Measurements from ENCODE around the gene EGF. TPM values are rescaled to one million over a fixed set of nuclear protein-coding genes. Genes with fewer than 3 reads are reported as not detected.

The EGF gene
- total RNA-seq, 3 donors from 2014 or later = 1.6 to 2.6 (median 2.5) TPM

- H3K9me3 ChIP-seq = no peaks in the 10 kb centered on the region
- intact Hi-C loops (cut with DNase I, micrococcal nuclease) = no loop called here
- no peaks in the 10 kb centered on the region for H3K4me1 ChIP-seq (ENCODE audit: low read depth)
- no peak for DNase-seq
- no peak for TF ChIP-seq CTCF (IDR thresholded peaks at IDR 0.05)
- H3K4me3 ChIP-seq = no peak overlapping the region
- H3K36me3 ChIP-seq (ENCODE audit: low read depth) = no peaks in the 10 kb centered on the region
- no peak for ATAC-seq
These were observed 129.1 kb downstream of the EGF start for GRCh38 chr4:110041735-110042134.

- H3K4me1 ChIP-seq (ENCODE audit: low read depth) = no peaks in the 10 kb centered on the region
- H3K36me3 ChIP-seq (ENCODE audit: low read depth) = no peaks in the 10 kb centered on the region
- TF ChIP-seq CTCF (IDR thresholded peaks at IDR 0.05) = no peak
- intact Hi-C loops (cut with DNase I, micrococcal nuclease) = no loop called here
- DNase-seq (no peak), ATAC-seq (no peak)
- H3K9me3 ChIP-seq = no peaks in the 10 kb centered on the region
- no peak overlapping the region for H3K4me3 ChIP-seq
These were observed 130.1 kb downstream of the EGF start for GRCh38 chr4:110042545-110043517.

- DNase-seq = no peak
- intact Hi-C loops (cut with DNase I, micrococcal nuclease) = no loop called here
- ATAC-seq = no peak
- TF ChIP-seq CTCF (IDR thresholded peaks at IDR 0.05) = no peak
- Histone ChIP-seq H3K4me1 (ENCODE audit: low read depth) (no peaks in the 10 kb centered on the region), H3K36me3 (ENCODE audit: low read depth) (no peaks in the 10 kb centered on the region), H3K9me3 (no peaks in the 10 kb centered on the region), H3K4me3 (no peak overlapping the region)
These were observed 133.9 kb downstream of the EGF start for GRCh38 chr4:110046588-110047049.

GRCh38 chr4:110049951-110050925 lies 137.6 kb downstream of the EGF start:
- peak; percentile 44 for TF ChIP-seq CTCF (IDR thresholded peaks at IDR 0.05)

GRCh38 chr4:110055158-110055768 lies 142.6 kb downstream of the EGF start:
- H3K4me1 ChIP-seq (ENCODE audit: low read depth) = peaks cover 23% of the 10 kb centered on the region
- no peak for DNase-seq

More at GRCh38 chr4:110049951-110050925, 137.6 kb downstream of the EGF start:
- H3K36me3 ChIP-seq (ENCODE audit: low read depth) = no peaks in the 10 kb centered on the region
- ATAC-seq (peak; percentile 61), DNase-seq (peak in 1 of 3 donors; percentile 72)
- peaks cover 1% of the 10 kb centered on the region for H3K4me1 ChIP-seq (ENCODE audit: low read depth)
- intact Hi-C loops (cut with DNase I, micrococcal nuclease) = loop anchor here (10.0 kb wide), 2 partner anchors 155 to 165 kb away; no protein-coding TSS in a partner anchor
- no peaks in the 10 kb centered on the region for H3K9me3 ChIP-seq
- H3K4me3 ChIP-seq = no peak overlapping the region

More at GRCh38 chr4:110055158-110055768, 142.6 kb downstream of the EGF start:
- no peak for TF ChIP-seq CTCF (IDR thresholded peaks at IDR 0.05)
- intact Hi-C loops (cut with DNase I, micrococcal nuclease) = loop anchor here (10.0 kb wide), 2 partner anchors 150 to 160 kb away; no protein-coding TSS in a partner anchor
- no peaks in the 10 kb centered on the region for H3K36me3 ChIP-seq (ENCODE audit: low read depth)
- H3K4me3 ChIP-seq = no peak overlapping the region
- no peaks in the 10 kb centered on the region for H3K9me3 ChIP-seq
- peak; percentile 64 for ATAC-seq

Measured in mucosa of descending colon (tissue), 3 donors.